RWPE2 (cell line): Measurements from ENCODE around the gene ARHGAP42.

Experiments used
- ATAC-seq: fragments of 200-7000 bp; cut with Tn5 transposase; 3 replicates; pipeline ENCODE4 v1.9.1; 2021; ENCODE audit warnings: low read depth
- DNase-seq: peaks from one replicate; pipeline ENCODE4 v3.0.0-alpha.2; 2020; ENCODE audit warnings: low spot score
- H3K27ac ChIP-seq: fragments of 450-650 bp; 2 replicates; pipeline ENCODE4 v1.5.1; 2017; ENCODE audit warnings: mild to moderate bottlenecking; ENCODE audit not compliant: poor library complexity, severe bottlenecking
- H3K27me3 ChIP-seq: fragments of 250-450 bp; sonication (Bioruptor Pico); 2 replicates; pipeline ENCODE4 v1.5.1; 2021; ENCODE audit warnings: mild to moderate bottlenecking, moderate library complexity; ENCODE audit not compliant: insufficient read depth, poor library complexity, severe bottlenecking
- H3K36me3 ChIP-seq: fragments of 250-450 bp; sonication (Bioruptor Pico); 2 replicates; pipeline ENCODE4 v1.5.1; 2020; ENCODE audit warnings: low read depth, mild to moderate bottlenecking, moderate library complexity
- H3K4me1 ChIP-seq: fragments of 250-450 bp; sonication (Bioruptor Pico); 2 replicates; pipeline ENCODE4 v1.5.1; 2021; ENCODE audit warnings: mild to moderate bottlenecking, moderate library complexity; ENCODE audit not compliant: insufficient read depth, poor library complexity, severe bottlenecking
- H3K4me3 ChIP-seq: fragments of 250-450 bp; sonication (Bioruptor Pico); 2 replicates; pipeline ENCODE4 v1.5.1; 2021; ENCODE audit warnings: mild to moderate bottlenecking, moderate library complexity; ENCODE audit not compliant: severe bottlenecking
- H3K9me3 ChIP-seq: fragments of 250-450 bp; sonication (Bioruptor Pico); 2 replicates; pipeline ENCODE4 v1.5.1; 2021; ENCODE audit warnings: mild to moderate bottlenecking, moderate library complexity; ENCODE audit not compliant: severe bottlenecking
- CTCF ChIP-seq: fragments of 450-650 bp; IDR thresholded peaks from one replicate; pipeline ENCODE4 v1.5.1; 2017; ENCODE audit warnings: mild to moderate bottlenecking, moderate library complexity; ENCODE audit not compliant: poor library complexity, severe bottlenecking

ARHGAP42 gene

GRCh38 chr11:100849901-100850235 is 162.8 kb downstream of the ARHGAP42 start:
- Histone ChIP-seq H3K36me3 (no peaks in the 10 kb centered on the region), H3K4me3 (no peak overlapping the region), H3K27me3 (no peaks in the 10 kb centered on the region), H3K4me1 (no peaks in the 10 kb centered on the region), H3K9me3 (no peaks in the 10 kb centered on the region), H3K27ac (no peak overlapping the region)
- ATAC-seq (no peak), DNase-seq (no peak)
- TF ChIP-seq CTCF, result no peak

DNA sequence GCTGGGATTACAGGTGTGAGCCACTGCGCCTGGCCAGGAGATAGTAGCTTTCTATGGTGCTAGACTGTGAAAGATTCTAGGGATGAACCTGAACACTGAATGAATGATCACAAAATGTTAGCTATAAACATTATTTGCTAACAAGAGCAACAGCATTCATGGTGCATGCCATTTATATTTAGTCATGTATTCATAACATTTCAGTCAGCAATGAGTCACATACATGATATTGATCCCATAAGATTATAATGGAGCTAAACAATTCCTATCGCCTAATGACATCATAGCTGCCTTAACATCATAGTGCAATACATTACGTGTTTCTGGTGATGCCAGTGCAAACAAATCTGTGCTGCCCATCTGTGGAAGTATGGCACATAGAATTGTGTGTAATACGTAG is 164.1 kb downstream of the ARHGAP42 start:
- no peak overlapping the region for H3K27ac ChIP-seq
- H3K36me3 ChIP-seq, result no peaks in the 10 kb centered on the region
- ATAC-seq, result peak; percentile 61
- H3K27me3 ChIP-seq, result no peaks in the 10 kb centered on the region
- no peak for TF ChIP-seq CTCF
- no peak for DNase-seq
- no peak overlapping the region for H3K4me3 ChIP-seq
- no peaks in the 10 kb centered on the region for H3K9me3 ChIP-seq
- H3K4me1 ChIP-seq, result no peaks in the 10 kb centered on the region

- H3K4me3 ChIP-seq, result no peak overlapping the region
- no peaks in the 10 kb centered on the region for H3K27me3 ChIP-seq
- no peak for TF ChIP-seq CTCF
- DNase-seq (no peak), ATAC-seq (no peak)
- no peaks in the 10 kb centered on the region for H3K36me3 ChIP-seq
- H3K4me1 ChIP-seq, result no peaks in the 10 kb centered on the region
- no peaks in the 10 kb centered on the region for H3K9me3 ChIP-seq
- H3K27ac ChIP-seq, result no peak overlapping the region
Observed at GRCh38 chr11:100851584-100852152, 164.6 kb downstream of the ARHGAP42 start.

- Histone ChIP-seq H3K27me3 (no peaks in the 10 kb centered on the region), H3K4me3 (no peak overlapping the region), H3K9me3 (no peaks in the 10 kb centered on the region), H3K4me1 (no peaks in the 10 kb centered on the region), H3K36me3 (no peaks in the 10 kb centered on the region), H3K27ac (no peak overlapping the region)
- peak; percentile 71 for TF ChIP-seq CTCF
- DNase-seq (no peak), ATAC-seq (no peak)
Observed at GRCh38 chr11:100855466-100856067, 168.5 kb downstream of the ARHGAP42 start.

DNA sequence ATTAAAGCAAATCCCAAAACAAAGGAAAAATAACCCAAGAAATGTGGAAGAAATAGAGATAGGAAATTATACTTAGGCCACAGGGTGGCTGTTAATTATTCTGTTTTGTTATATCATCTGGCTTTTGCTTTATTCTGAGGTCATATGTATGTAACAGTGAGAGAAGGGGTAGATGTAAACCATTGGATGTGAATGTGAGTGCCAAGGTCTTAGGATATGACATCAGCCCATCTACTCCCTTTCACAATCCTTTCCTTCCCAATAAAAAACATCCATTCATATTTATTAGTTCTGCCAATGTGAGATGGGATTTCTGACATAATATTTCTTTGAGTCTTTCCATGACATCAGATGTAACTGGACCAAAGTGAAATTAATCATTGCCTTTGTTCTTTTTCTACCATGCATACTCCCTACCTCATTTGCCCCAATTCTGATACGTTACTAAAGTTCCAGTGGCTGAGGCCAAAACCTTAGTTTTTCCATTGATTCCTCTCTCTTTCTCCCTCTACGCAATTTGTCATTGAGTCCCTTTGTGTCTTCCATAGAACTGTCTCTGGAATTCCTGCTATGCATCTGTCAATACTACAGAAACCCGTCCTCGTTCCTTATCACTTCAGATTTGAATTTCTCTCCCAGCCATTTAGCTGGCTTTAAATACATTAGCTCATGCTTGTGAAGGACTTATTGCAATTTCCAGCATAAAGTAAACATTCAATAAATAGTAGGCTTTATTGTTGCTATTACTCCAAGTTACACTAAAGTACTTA is 170.3 kb downstream of the ARHGAP42 start:
- H3K9me3 ChIP-seq, result no peaks in the 10 kb centered on the region
- H3K4me1 ChIP-seq, result no peaks in the 10 kb centered on the region
- H3K27me3 ChIP-seq, result no peaks in the 10 kb centered on the region
- no peak overlapping the region for H3K27ac ChIP-seq
- no peak overlapping the region for H3K4me3 ChIP-seq
- no peak for TF ChIP-seq CTCF
- ATAC-seq (no peak), DNase-seq (no peak)
- no peaks in the 10 kb centered on the region for H3K36me3 ChIP-seq
